D721Med (cell line): Measurements from ENCODE around the gene GP1BA.
A peak's percentile ranks its signal among the peaks of the same experiment; 100 is the strongest.
"Not testable (repeated sequence)": the region's sequence is repeated elsewhere in the genome, so short reads cannot be mapped to it uniquely, and the experiment has no call there.

Experiments
- DNase-seq: peaks from one replicate; pipeline ENCODE4 v3.0.0; 2011; ENCODE audit warnings: low spot score; ENCODE audit not compliant: insufficient read length
- FAIRE-seq: peaks from 2 replicates; lab custom pipeline; 2011; peaks lifted over from hg19 to GRCh38; lab: Jason Lieb, UNC
- TF ChIP-seq, protein P1 (sequence below): IDR thresholded peaks from 2 replicates; pipeline ENCODE4 v1.5.1; 2012; ENCODE audit warnings: mild to moderate bottlenecking, control low read depth; ENCODE audit not compliant: insufficient read depth; ENCODE audit errors: missing control alignments

GP1BA gene

GRCh38 chr17:4901648-4902344 lies 30.3 kb upstream of the GP1BA start:
- no peak for FAIRE-seq
- TF ChIP-seq, protein P1, sequence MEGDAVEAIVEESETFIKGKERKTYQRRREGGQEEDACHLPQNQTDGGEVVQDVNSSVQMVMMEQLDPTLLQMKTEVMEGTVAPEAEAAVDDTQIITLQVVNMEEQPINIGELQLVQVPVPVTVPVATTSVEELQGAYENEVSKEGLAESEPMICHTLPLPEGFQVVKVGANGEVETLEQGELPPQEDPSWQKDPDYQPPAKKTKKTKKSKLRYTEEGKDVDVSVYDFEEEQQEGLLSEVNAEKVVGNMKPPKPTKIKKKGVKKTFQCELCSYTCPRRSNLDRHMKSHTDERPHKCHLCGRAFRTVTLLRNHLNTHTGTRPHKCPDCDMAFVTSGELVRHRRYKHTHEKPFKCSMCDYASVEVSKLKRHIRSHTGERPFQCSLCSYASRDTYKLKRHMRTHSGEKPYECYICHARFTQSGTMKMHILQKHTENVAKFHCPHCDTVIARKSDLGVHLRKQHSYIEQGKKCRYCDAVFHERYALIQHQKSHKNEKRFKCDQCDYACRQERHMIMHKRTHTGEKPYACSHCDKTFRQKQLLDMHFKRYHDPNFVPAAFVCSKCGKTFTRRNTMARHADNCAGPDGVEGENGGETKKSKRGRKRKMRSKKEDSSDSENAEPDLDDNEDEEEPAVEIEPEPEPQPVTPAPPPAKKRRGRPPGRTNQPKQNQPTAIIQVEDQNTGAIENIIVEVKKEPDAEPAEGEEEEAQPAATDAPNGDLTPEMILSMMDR, result no peak
- DNase-seq, result no peak

- DNase-seq, result no peak
- no peak for FAIRE-seq
- TF ChIP-seq, protein P1, result no peak
Measured at GRCh38 chr17:4902540-4902939, 29.5 kb upstream of the GP1BA start.

DNA sequence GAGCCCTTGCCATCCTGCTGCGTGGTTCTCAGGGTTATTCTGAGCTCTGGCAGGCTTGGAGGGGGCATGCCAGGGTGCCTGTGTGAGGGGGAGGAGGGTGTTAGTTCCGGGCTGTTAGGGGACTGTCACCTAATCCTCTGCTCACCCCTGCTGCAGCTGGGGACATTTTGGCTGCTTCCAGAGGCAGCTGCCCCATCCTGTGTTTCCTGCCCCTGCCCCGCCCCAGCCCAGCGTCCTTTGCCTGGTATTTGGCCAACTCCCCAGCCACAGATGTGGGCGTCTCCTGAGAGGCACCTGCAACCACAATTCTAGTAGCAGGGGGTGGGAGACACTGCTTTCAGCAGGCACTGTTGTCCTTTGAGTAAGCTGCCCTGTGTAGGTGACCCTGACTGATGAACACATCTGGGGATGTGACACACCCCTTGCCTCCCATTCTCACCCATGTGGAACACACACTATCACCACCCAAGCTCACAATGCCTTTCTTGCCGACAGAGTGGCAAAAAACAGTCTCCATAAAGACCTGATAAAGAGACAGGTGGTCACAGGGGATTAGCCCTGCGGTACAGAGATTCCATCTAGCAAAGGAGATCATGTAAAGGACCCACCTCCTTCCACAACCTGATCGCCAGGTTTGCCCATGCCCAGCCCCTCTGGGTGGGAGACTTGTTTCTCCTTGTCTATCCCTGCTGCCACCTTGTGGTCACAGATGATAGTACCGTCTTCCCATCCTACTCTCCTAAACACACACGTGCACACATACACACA lies 28.8 kb upstream of the GP1BA start, which contains the start of gene CHRNE:
TSS of gene CHRNE (minus strand) at position 48 of the 768 bp plus-strand sequence. CDS start at position 13, 35 bp downstream.
- FAIRE-seq, result peak; percentile 82
- TF ChIP-seq, protein P1, result peak; percentile 56
- DNase-seq, result peak; percentile 42

DNA sequence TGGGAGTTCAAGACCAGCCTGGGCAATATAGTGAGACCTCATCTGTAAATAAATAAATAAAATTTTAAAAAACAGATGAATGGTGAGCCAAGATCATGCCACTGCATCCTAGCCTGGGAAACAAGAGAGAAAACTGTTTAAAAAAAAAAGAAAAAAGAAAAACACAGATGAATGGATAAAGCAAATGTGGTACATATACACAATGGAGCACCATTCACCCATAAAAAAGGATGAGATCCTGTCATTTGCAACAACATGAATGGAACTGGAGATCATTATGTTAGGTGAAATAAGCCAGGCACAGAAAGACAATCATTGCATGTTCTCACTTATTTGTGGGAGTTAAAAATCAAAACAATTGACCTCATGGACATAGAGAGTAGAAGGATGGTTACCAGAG lies 25.4 kb upstream of the GP1BA start:
- not testable (repeated sequence) for FAIRE-seq, DNase-seq

DNA sequence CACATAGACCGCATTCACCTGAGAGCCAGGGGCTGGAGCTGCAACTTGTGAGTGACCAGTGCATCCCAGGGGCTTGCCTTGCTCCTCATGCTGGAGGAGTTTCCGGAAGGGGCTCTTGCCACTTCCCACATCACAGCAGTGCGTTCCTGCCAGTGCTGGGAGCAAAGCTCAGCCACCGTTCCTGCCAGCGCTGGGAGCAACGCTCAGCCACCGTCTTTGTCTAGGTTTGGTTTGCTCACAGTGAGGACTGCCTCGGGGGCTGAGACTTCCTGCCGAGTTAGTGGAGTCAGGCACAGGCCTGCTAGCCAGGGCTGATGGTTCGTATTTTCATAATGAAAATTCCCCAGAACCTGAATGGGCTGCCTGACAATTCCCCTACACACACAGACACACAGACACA lies 23.8 kb upstream of the GP1BA start:
- DNase-seq (no peak), FAIRE-seq (no peak)
- TF ChIP-seq, protein P1, result no peak

- FAIRE-seq (no peak), DNase-seq (peak; percentile 59)
- TF ChIP-seq, protein P1, result peak; percentile 49
Measured at GRCh38 chr17:4908711-4909496, 23.2 kb upstream of the GP1BA start.

GRCh38 chr17:4913994-4914393 lies 18.1 kb upstream of the GP1BA start:
- FAIRE-seq, result no peak
- TF ChIP-seq, protein P1, result no peak
- no peak for DNase-seq

DNA sequence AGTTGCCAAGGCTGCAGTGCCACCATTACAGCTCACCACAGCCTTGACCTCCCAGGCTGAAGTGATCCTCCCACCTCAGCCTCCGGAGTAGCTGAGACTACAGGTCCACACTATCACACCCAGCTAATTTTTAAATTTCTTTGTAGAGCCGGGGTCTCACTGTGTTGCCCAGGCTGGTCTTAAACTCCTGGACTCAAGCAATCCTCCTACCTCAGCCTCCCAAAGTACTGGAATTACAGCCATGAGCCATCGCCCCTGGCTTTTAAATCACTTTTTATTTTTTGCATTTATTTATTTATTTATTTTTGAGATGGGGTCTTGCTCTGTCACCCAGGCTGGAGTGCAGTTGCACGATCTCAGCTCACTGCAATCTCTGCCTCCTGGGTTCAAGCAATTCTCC lies 17.5 kb upstream of the GP1BA start:
- DNase-seq, FAIRE-seq: not testable (repeated sequence)
